K562 (cell line): ENCODE measurements around the gene DNAJB6. TPM values are rescaled to one million over a fixed set of nuclear protein-coding genes. Genes with fewer than 3 reads are reported as not detected.

Experiments used
- ATAC-seq: fragments of 200-7000 bp; cut with Tn5 transposase; 3 replicates; pipeline ENCODE4 v1.9.1; 2020; ENCODE audit warnings: moderate library complexity
- BruUV-seq: library from RNA; stranded (reverse); fragments of 400-500 nt; replicated peaks from 2 replicates; lab custom pipeline; 2021; lab: Mats Ljungman, UMichigan
- CTCF ChIA-PET: fragments of 300-600 bp; formaldehyde crosslinking; extraction: SDS; loops from one replicate; lab custom pipeline; 2021; ENCODE audit warnings: low intra/inter-chr PET ratio; lab: Yijun Ruan, JAX
- POLR2A ChIA-PET: fragments of 300-600, 350-650 bp; sonication (Branson Sonifier 250); formaldehyde crosslinking; extraction: SDS; loops from one replicate; lab custom pipeline; 2021; ENCODE audit warnings: antibody characterized with exemption, inconsistent platforms; lab: Yijun Ruan, JAX
- DNase-seq, 4 experiments: peaks; one replicate each; pipeline versions ENCODE4 v3.0.0 to v3.0.0-alpha.2; 2011 to 2018; ENCODE audit warnings: low spot score in 3 of 4, mixed read lengths in 3 of 4; ENCODE audit errors: extremely low read depth in 1 of 4
- FAIRE-seq: peaks from 2 replicates; lab custom pipeline; 2011; peaks lifted over from hg19 to GRCh38; lab: Jason Lieb, UNC
- H2AFZ ChIP-seq: 2 replicates; pipeline ENCODE4 v1.6.0; 2011; ENCODE audit warnings: low read depth, low read length, control low read depth, inconsistent platforms
- H3K27ac ChIP-seq: fragments of 200-600 bp; 3 replicates; pipeline ENCODE4 v1.8.0; 2011; ENCODE audit warnings: low read depth, mild to moderate bottlenecking, control low read depth, inconsistent platforms, low read length, moderate library complexity, mixed read lengths; ENCODE audit errors: extremely low read depth
- H3K27me3 ChIP-seq, 2 experiments: fragments of 300-600 bp in 1 of 2; 2 replicates in 1 of 2; 3 replicates in 1 of 2; pipeline versions ENCODE4 v1.6.0 to v1.8.0; 2011; ENCODE audit warnings: inconsistent platforms in 2 of 2, low read length in 2 of 2, mild to moderate bottlenecking in 1 of 2, mixed read lengths in 1 of 2, moderate library complexity in 1 of 2; ENCODE audit not compliant: control insufficient read depth in 2 of 2, insufficient read depth in 2 of 2
- H3K36me3 ChIP-seq: fragments of 300-600 bp; 3 replicates; pipeline ENCODE4 v1.8.0; 2011; ENCODE audit warnings: mild to moderate bottlenecking, low read length, inconsistent platforms; ENCODE audit not compliant: control insufficient read depth, insufficient read depth
- H3K4me1 ChIP-seq, 2 experiments: fragments of 200-600 bp in 1 of 2; replicated peaks in 1 of 2; 2 replicates in 1 of 2; 3 replicates in 1 of 2; pipeline versions ENCODE4 v1.5.1 to v1.8.0; 2011; ENCODE audit warnings: inconsistent platforms in 2 of 2, low read length in 2 of 2, mild to moderate bottlenecking in 1 of 2, mixed read lengths in 1 of 2, moderate library complexity in 1 of 2; ENCODE audit not compliant: control insufficient read depth in 2 of 2, insufficient read depth in 2 of 2
- H3K4me2 ChIP-seq: 2 replicates; pipeline ENCODE4 v1.6.1; 2011; ENCODE audit warnings: low read length, control low read depth, inconsistent platforms, mixed read lengths; ENCODE audit not compliant: insufficient read depth
- H3K4me3 ChIP-seq: fragments of 200-600 bp; sonication (generic), shearing (Covaris generic); 2 replicates; pipeline ENCODE4 v1.5.1; 2016; ENCODE audit warnings: control low read depth, inconsistent platforms
- H3K79me2 ChIP-seq: fragments of 200-600 bp; 3 replicates; pipeline ENCODE4 v1.8.0; 2011; ENCODE audit warnings: low read length, inconsistent platforms; ENCODE audit not compliant: control insufficient read depth, insufficient read depth
- H3K9ac ChIP-seq, 2 experiments: 2 replicates each; pipeline versions ENCODE4 v1.6.0 to v1.6.1; 2011; ENCODE audit warnings: low read depth in 2 of 2, low read length in 2 of 2, control low read depth in 1 of 2, inconsistent platforms in 1 of 2, mild to moderate bottlenecking in 1 of 2, mixed read lengths in 1 of 2; ENCODE audit not compliant: insufficient read depth in 1 of 2
- H3K9me1 ChIP-seq: one replicate; pipeline ENCODE4 v1.6.0; 2011; ENCODE audit warnings: inconsistent platforms, mild to moderate bottlenecking, low read length, moderate library complexity; ENCODE audit not compliant: control insufficient read depth, insufficient read depth
- H3K9me3 ChIP-seq: replicated peaks from 2 replicates; pipeline ENCODE4 v1.5.1; 2011; ENCODE audit warnings: low read depth, low read length, inconsistent platforms; ENCODE audit not compliant: control insufficient read depth, insufficient read depth
- H4K20me1 ChIP-seq: replicated peaks from 2 replicates; pipeline ENCODE4 v1.6.1; 2011; ENCODE audit warnings: low read length, inconsistent platforms, mixed read lengths; ENCODE audit not compliant: control insufficient read depth, insufficient read depth
- DACH1 ChIP-seq: fragments of 450-650 bp; IDR thresholded peaks from 2 replicates; pipeline ENCODE4 v1.6.1; 2018; ENCODE audit not compliant: partially characterized antibody
- EP400 ChIP-seq: fragments of 450-650 bp; IDR thresholded peaks from 2 replicates; pipeline ENCODE4 v1.6.1; 2017; ENCODE audit warnings: antibody characterized with exemption, mild to moderate bottlenecking, moderate library complexity
- KAT2B ChIP-seq: IDR thresholded peaks from one replicate; pipeline ENCODE4 v1.6.1; 2012; ENCODE audit warnings: low read depth, mild to moderate bottlenecking, control low read depth, inconsistent platforms, low read length, moderate library complexity
- NR2C2 ChIP-seq, 2 experiments: fragments of 200-800 bp in 1 of 2; sonication (Bioruptor generic) in 1 of 2; sonication (generic) in 1 of 2; formaldehyde crosslinking in 1 of 2; IDR thresholded peaks; 2 replicates each; pipeline versions ENCODE4 v1.6.1 to v1.8.0; 2016 to 2022; ENCODE audit warnings: mild to moderate bottlenecking in 1 of 2, missing compliant biosample characterization in 1 of 2, missing genetic modification characterization in 1 of 2, missing genetic modification reagents in 1 of 2
- OTX1 ChIP-seq: fragments of 450-650 bp; formaldehyde crosslinking; IDR thresholded peaks from 2 replicates; pipeline ENCODE4 v1.4.0; 2022; ENCODE audit warnings: mild to moderate bottlenecking
- RBM39 ChIP-seq: fragments of 200-400 bp; formaldehyde crosslinking; optimal IDR thresholded peaks from 2 replicates; pipeline ENCODE3; 2018; ENCODE audit warnings: low read depth, low read length
- SREBF1 ChIP-seq: fragments of 150-350 bp; IDR thresholded peaks from 2 replicates; pipeline ENCODE4 v1.6.1; 2014; ENCODE audit warnings: antibody characterized with exemption, low read depth, low read length, borderline replicate concordance
- TEAD2 ChIP-seq: fragments of 450-650 bp; IDR thresholded peaks from 2 replicates; pipeline ENCODE4 v1.6.1; 2016; ENCODE audit warnings: missing genetic modification characterization, control low read depth, missing compliant biosample characterization
- ZFPM2 ChIP-seq: fragments of 250-450 bp; sonication (Bioruptor Pico); IDR thresholded peaks from 2 replicates; pipeline ENCODE4 v1.5.1; 2022; ENCODE audit warnings: mild to moderate bottlenecking
- ZNF408 ChIP-seq: fragments of 250-450 bp; sonication (Bioruptor Pico); IDR thresholded peaks from 2 replicates; pipeline ENCODE4 v1.4.0; 2020; ENCODE audit warnings: low read depth, mild to moderate bottlenecking, moderate library complexity
- ZNF780A ChIP-seq: fragments of 250-450 bp; sonication (Bioruptor Pico); IDR thresholded peaks from 2 replicates; pipeline ENCODE4 v1.5.0; 2021; ENCODE audit warnings: mild to moderate bottlenecking
- WGBS: fragments of 100-300 bp; shearing (Covaris generic); methylation state at CpG from one replicate; pipeline ENCODE4 v1.1.6; 2016; ENCODE audit warnings: low coverage, mixed read lengths; ENCODE audit not compliant: insufficient coverage; ENCODE audit errors: missing lambda C conversion rate; 5-methylcytosine and 5-hydroxymethylcytosine counted together
- in situ Hi-C: fragments of 300-500 bp; cut with MboI; formaldehyde crosslinking; loops from 4 replicates; pipeline ENCODE4 v1.15.0; 2018; ENCODE audit warnings: inconsistent platforms, mixed read lengths
- intact Hi-C: fragments of 100-400 bp; cut with micrococcal nuclease; formaldehyde crosslinking; loops from 2 replicates; pipeline ENCODE4 v1.14.2; 2022
- polyA plus RNA-seq, 8 experiments: library from polyadenylated mRNA; depleted of rRNA in 4 of 8; stranded (reverse) in 5 of 8; unstranded in 3 of 8; fragments of >200 nt; fragmentation: Nextera tagmentation in 2 of 8; fragmentation: Illumina TruSeq in 1 of 8; extraction: Ambion mirVana in 2 of 8; extraction: Trizol in 1 of 8; gene quantifications; 2 replicates each; pipeline versions ENCODE4 v1.2.1 to v1.2.3, GENCODE V29; 2011 to 2014; ENCODE audit warnings: inconsistent platforms in 1 of 8, missing spikeins in 1 of 8
- total RNA-seq, 7 experiments: library from RNA; depleted of rRNA in 6 of 7; stranded (reverse); fragments of >200 nt in 6 of 7; fragmentation: Illumina TruSeq in 2 of 7; extraction: Trizol in 2 of 7; gene quantifications; 2 replicates each; pipeline versions ENCODE4 v1.2.1 to v1.2.3, GENCODE V29; 2011 to 2021; ENCODE audit warnings: low replicate concordance in 1 of 7

DNAJB6 gene
- total and polyA plus RNA-seq, 9 of the 15 experiments (the other 6 are each of a cell fraction or from before 2014, with no cell fraction given), result 84.5 to 158 (median 135) TPM

GRCh38 chr7:157429680-157430224 lies 92.9 kb downstream of the DNAJB6 start (continued):
- TF ChIP-seq OTX1, result 0 out of 2 replicates have a peak, but pooled peaks have one; percentile 17
- no peak for TF ChIP-seq TEAD2 (tag)
- no peak for TF ChIP-seq NR2C2 (CRISPR knock-in tag; IDR thresholded peaks at IDR 0.05)
- no peak for TF ChIP-seq NR2C2 (tag; IDR thresholded peaks at IDR 0.05)
- TF ChIP-seq RBM39, result no peak

GRCh38 chr7:157430721-157431120 lies 93.9 kb downstream of the DNAJB6 start:
- ATAC-seq, result no peak
- no peak overlapping the region for H3K27ac ChIP-seq
- H3K36me3 ChIP-seq, result no peaks in the 10 kb centered on the region
- H2AFZ ChIP-seq, result no peak overlapping the region
- POLR2A ChIA-PET, result interaction anchor here (0.7 kb wide), 2 partner anchors 44 to 340 kb away, joined by 3 read pairs; no protein-coding TSS in a partner anchor
- TF ChIP-seq SREBF1, result no peak
- TF ChIP-seq EP400, result no peak
- no peak for TF ChIP-seq KAT2B
- TF ChIP-seq ZFPM2 (CRISPR knock-in tag), result no peak
- TF ChIP-seq ZNF408, result no peak
- no peak for TF ChIP-seq DACH1
- no peak for TF ChIP-seq ZNF780A (CRISPR knock-in tag)
- TF ChIP-seq, all 486 proteins: peak for 0
- DNase-seq (no peak), FAIRE-seq (no peak)
- no peaks in the 10 kb centered on the region for H3K79me2 ChIP-seq
- H3K9ac ChIP-seq, result no peak overlapping the region
- peaks cover 29 to 70% of the 10 kb centered on the region in 2 experiments; a peak in 4 of 5 replicates for H3K27me3 ChIP-seq
- no peak overlapping the region; the same call in 1 of the 2 replicates for H3K4me2 ChIP-seq
- no peaks in the 10 kb centered on the region for H3K9me3 ChIP-seq
- peaks cover 4% of the 10 kb centered on the region for H3K9me1 ChIP-seq
- peaks cover 11 to 45% of the 10 kb centered on the region in 2 experiments for H3K4me1 ChIP-seq
- BruUV-seq, result no TSS peak
- H3K4me3 ChIP-seq, result no peak overlapping the region
- H4K20me1 ChIP-seq, result peaks cover 3% of the 10 kb centered on the region; the same call in 1 of the 2 replicates
- intact Hi-C loops, result loop anchor here (5.0 to 10.0 kb wide), 2 partner anchors 42 to 924 kb away; no protein-coding TSS in a partner anchor
- under 1% methylated on average over 7 of the region's 7 CpGs for WGBS
- in situ Hi-C loops, result no loop called here
- CTCF ChIA-PET, result no interaction called here
